Upper lobe of left lung (tissue), 4 donors: ENCODE measurements around the gene NR0B2.

Experiments used
- EP300 ChIP-seq, 4 donors: sonication (generic); formaldehyde crosslinking; IDR thresholded peaks; one replicate each; pipeline ENCODE4 v1.5.1; 2017; ENCODE audit warnings: antibody characterized with exemption in 4 of 4, control low read depth in 2 of 4
- POLR2A ChIP-seq, 4 donors: fragments of 450-650 bp; IDR thresholded peaks; one replicate each; pipeline ENCODE4 v1.5.1; 2016 to 2017; ENCODE audit warnings: antibody characterized with exemption in 4 of 4, mild to moderate bottlenecking in 2 of 4
- POLR2AphosphoS5 ChIP-seq, 2 donors: sonication (generic); formaldehyde crosslinking; IDR thresholded peaks; one replicate each; pipeline ENCODE4 v1.5.1; 2017; ENCODE audit warnings: antibody characterized with exemption in 2 of 2
- TF ChIP-seq, protein P1 (sequence below), 6 experiments: fragments of 450-650 bp in 4 of 6; fragments of 200-600 bp in 2 of 6; sonication (generic) in 2 of 6; IDR thresholded peaks; one replicate each; pipeline ENCODE4 v1.5.1; 2016 to 2019; ENCODE audit warnings: antibody characterized with exemption in 6 of 6

GRCh38 chr1:26862781-26863684, 50.7 kb downstream of the NR0B2 start, which contains the start of gene SFN:
- TF ChIP-seq POLR2A (IDR thresholded peaks at IDR 0.05) (peak in 3 of 4 donors; percentile 43 to 85 (median 69)), POLR2AphosphoS5 (IDR thresholded peaks at IDR 0.05) (peak; percentile 18 to 91), EP300 (IDR thresholded peaks at IDR 0.05) (peak in 1 of 4 donors; percentile 35)
- TF ChIP-seq, protein P1, sequence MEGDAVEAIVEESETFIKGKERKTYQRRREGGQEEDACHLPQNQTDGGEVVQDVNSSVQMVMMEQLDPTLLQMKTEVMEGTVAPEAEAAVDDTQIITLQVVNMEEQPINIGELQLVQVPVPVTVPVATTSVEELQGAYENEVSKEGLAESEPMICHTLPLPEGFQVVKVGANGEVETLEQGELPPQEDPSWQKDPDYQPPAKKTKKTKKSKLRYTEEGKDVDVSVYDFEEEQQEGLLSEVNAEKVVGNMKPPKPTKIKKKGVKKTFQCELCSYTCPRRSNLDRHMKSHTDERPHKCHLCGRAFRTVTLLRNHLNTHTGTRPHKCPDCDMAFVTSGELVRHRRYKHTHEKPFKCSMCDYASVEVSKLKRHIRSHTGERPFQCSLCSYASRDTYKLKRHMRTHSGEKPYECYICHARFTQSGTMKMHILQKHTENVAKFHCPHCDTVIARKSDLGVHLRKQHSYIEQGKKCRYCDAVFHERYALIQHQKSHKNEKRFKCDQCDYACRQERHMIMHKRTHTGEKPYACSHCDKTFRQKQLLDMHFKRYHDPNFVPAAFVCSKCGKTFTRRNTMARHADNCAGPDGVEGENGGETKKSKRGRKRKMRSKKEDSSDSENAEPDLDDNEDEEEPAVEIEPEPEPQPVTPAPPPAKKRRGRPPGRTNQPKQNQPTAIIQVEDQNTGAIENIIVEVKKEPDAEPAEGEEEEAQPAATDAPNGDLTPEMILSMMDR (IDR thresholded peaks at IDR 0.05): peak in 5 of 6 experiments; percentile 27 to 60 (median 47)
